ENCODE measurements around the gene CYP27C1. TPM values are rescaled to one million over a fixed set of nuclear protein-coding genes. Genes with fewer than 3 reads are reported as not detected.

Gene CYP27C1
- polyA plus RNA-seq, 1 donor (not counting 4 experiments of a cell fraction or from before 2014, with no cell fraction given) = 6.1 TPM

DNA sequence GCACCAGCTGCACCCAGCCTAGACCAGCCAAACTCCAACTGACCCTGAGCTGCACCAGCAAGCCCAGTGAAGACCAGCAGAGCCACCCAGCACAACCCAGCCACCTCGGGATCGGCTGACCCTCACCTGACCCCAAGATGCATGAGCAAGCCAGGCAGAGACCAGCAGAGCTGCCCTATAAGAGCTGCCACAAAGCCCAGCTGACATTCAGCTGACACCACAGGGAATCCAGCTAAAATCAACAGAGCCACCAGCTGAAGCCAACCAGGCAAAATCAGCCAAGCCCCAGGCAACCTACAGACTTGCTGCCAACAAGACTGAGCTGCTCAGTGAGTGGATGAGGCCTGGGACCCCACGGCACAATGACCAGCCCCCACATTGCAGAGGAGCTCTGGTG lies 54.6 kb downstream of the CYP27C1 start:
- Histone ChIP-seq H3K4me2 (ENCODE audit: control insufficient read depth, extremely low read depth, insufficient read depth, low read depth, low read length) (no peak overlapping the region), H2AFZ (ENCODE audit: control insufficient read depth, low read length) (no peak overlapping the region), H3K9me3 (ENCODE audit: control insufficient read depth, low read depth, low read length) (no peaks in the 10 kb centered on the region), H4K20me1 (ENCODE audit: control insufficient read depth, extremely low read depth, insufficient read depth, low read length) (no peaks in the 10 kb centered on the region), H3K27ac (ENCODE audit: control insufficient read depth, insufficient read depth, low read length) (no peak overlapping the region), H3K79me2 (ENCODE audit: control insufficient read depth, insufficient read depth, low read length) (no peaks in the 10 kb centered on the region), H3K27me3 (ENCODE audit: control insufficient read depth, extremely low read depth, insufficient read depth, low read length) (no peaks in the 10 kb centered on the region), H3K9ac (ENCODE audit: control insufficient read depth, extremely low read depth, insufficient read depth, low read length) (no peak overlapping the region), H3K4me3 (ENCODE audit: control insufficient read depth in 2 of 3, extremely low read depth in 1 of 3, insufficient read depth in 2 of 3, low read depth in 1 of 3, low read length in 3 of 3) (no peak overlapping the region), H3K4me1 (ENCODE audit: control insufficient read depth, extremely low read depth, insufficient read depth, low read length) (no peaks in the 10 kb centered on the region), H3K36me3 (ENCODE audit: control insufficient read depth in 2 of 2, extremely low read depth in 1 of 2, insufficient read depth in 2 of 2, low read length in 2 of 2) (no peaks in the 10 kb centered on the region), H3K9me1 (ENCODE audit: control insufficient read depth, extremely low read depth, insufficient read depth, low read length) (no peaks in the 10 kb centered on the region)
- DNase-seq (ENCODE audit: low read depth, low spot score) = no peak
- TF ChIP-seq, protein P1, sequence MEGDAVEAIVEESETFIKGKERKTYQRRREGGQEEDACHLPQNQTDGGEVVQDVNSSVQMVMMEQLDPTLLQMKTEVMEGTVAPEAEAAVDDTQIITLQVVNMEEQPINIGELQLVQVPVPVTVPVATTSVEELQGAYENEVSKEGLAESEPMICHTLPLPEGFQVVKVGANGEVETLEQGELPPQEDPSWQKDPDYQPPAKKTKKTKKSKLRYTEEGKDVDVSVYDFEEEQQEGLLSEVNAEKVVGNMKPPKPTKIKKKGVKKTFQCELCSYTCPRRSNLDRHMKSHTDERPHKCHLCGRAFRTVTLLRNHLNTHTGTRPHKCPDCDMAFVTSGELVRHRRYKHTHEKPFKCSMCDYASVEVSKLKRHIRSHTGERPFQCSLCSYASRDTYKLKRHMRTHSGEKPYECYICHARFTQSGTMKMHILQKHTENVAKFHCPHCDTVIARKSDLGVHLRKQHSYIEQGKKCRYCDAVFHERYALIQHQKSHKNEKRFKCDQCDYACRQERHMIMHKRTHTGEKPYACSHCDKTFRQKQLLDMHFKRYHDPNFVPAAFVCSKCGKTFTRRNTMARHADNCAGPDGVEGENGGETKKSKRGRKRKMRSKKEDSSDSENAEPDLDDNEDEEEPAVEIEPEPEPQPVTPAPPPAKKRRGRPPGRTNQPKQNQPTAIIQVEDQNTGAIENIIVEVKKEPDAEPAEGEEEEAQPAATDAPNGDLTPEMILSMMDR (optimal IDR thresholded peaks at IDR 0.05 in 1 of 3, IDR thresholded peaks at IDR 0.05 in 1 of 3, conservative IDR thresholded peaks at IDR 0.05 in 1 of 3; ENCODE audit: extremely low read depth in 1 of 3, insufficient read depth in 2 of 3, low read length in 3 of 3) = no peak
- TF ChIP-seq EZH2 (IDR thresholded peaks at IDR 0.05; ENCODE audit: low read length) = no peak
- dilution Hi-C loops (cut with MboI; ENCODE audit: extremely low pct_ligation_motif_present, low sequenced_read_pairs) = no loop called here
- no peak for FAIRE-seq

DNA sequence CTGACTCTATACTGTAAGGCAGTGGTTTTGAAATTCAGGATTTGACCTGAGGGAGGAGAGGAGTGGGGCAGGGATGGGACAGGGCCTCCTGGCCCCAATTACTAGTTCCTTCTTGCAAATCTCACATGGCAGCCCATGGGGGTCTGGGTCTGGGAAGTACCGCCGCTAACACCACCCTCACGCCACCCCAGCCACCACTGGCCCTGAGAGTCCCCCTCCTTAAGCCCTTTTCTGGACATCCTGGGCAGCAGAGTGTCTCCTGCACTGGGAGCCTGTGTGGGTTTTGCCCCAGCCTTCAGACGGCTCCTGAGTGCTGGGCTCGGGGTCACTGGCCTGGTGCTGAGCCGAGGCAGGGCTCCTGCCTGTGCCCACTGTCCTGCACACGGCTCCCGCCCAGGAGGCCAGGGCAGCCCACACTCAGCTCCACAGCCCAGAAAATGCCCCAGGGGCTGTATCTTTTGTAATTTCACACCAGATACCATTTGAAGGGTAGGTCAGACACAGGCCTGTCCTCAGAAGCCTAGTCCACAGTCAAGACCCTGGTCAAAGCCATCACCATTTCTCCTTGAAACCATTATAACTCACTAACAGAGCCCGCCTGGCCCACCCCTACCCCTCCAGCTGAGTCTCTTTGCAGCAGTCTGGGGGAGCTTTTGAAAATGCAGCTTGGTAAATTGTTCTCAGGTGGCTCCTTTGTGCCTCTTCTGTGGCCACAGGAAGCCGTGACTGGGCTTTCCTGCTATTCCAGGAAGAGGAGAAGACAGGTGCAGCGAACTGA lies 55.1 kb downstream of the CYP27C1 start:
- TF ChIP-seq, protein P1 (optimal IDR thresholded peaks at IDR 0.05 in 1 of 3, IDR thresholded peaks at IDR 0.05 in 1 of 3, conservative IDR thresholded peaks at IDR 0.05 in 1 of 3; ENCODE audit: extremely low read depth in 1 of 3, insufficient read depth in 2 of 3, low read length in 3 of 3) = no peak
- no peak for TF ChIP-seq EZH2 (IDR thresholded peaks at IDR 0.05; ENCODE audit: low read length)
- H3K9ac ChIP-seq (ENCODE audit: control insufficient read depth, extremely low read depth, insufficient read depth, low read length) = no peak overlapping the region
- no peaks in the 10 kb centered on the region for H3K4me1 ChIP-seq (ENCODE audit: control insufficient read depth, extremely low read depth, insufficient read depth, low read length)
- dilution Hi-C loops (cut with MboI; ENCODE audit: extremely low pct_ligation_motif_present, low sequenced_read_pairs) = no loop called here
- no peak for FAIRE-seq
- DNase-seq (ENCODE audit: low read depth, low spot score) = no peak
- H3K4me3 ChIP-seq (ENCODE audit: control insufficient read depth in 2 of 3, extremely low read depth in 1 of 3, insufficient read depth in 2 of 3, low read depth in 1 of 3, low read length in 3 of 3) = no peak overlapping the region
- no peak overlapping the region for H3K4me2 ChIP-seq (ENCODE audit: control insufficient read depth, extremely low read depth, insufficient read depth, low read depth, low read length)
- H3K27ac ChIP-seq (ENCODE audit: control insufficient read depth, insufficient read depth, low read length) = no peak overlapping the region
- H3K36me3 ChIP-seq (ENCODE audit: control insufficient read depth in 2 of 2, extremely low read depth in 1 of 2, insufficient read depth in 2 of 2, low read length in 2 of 2) = no peaks in the 10 kb centered on the region
- no peaks in the 10 kb centered on the region for H3K9me3 ChIP-seq (ENCODE audit: control insufficient read depth, low read depth, low read length)
- H3K79me2 ChIP-seq (ENCODE audit: control insufficient read depth, insufficient read depth, low read length) = no peaks in the 10 kb centered on the region
- H3K9me1 ChIP-seq (ENCODE audit: control insufficient read depth, extremely low read depth, insufficient read depth, low read length) = no peaks in the 10 kb centered on the region
- no peaks in the 10 kb centered on the region for H4K20me1 ChIP-seq (ENCODE audit: control insufficient read depth, extremely low read depth, insufficient read depth, low read length)
- no peak overlapping the region for H2AFZ ChIP-seq (ENCODE audit: control insufficient read depth, low read length)
- H3K27me3 ChIP-seq (ENCODE audit: control insufficient read depth, extremely low read depth, insufficient read depth, low read length) = no peaks in the 10 kb centered on the region
